ENCODE results near the gene CD79A.

DNA sequence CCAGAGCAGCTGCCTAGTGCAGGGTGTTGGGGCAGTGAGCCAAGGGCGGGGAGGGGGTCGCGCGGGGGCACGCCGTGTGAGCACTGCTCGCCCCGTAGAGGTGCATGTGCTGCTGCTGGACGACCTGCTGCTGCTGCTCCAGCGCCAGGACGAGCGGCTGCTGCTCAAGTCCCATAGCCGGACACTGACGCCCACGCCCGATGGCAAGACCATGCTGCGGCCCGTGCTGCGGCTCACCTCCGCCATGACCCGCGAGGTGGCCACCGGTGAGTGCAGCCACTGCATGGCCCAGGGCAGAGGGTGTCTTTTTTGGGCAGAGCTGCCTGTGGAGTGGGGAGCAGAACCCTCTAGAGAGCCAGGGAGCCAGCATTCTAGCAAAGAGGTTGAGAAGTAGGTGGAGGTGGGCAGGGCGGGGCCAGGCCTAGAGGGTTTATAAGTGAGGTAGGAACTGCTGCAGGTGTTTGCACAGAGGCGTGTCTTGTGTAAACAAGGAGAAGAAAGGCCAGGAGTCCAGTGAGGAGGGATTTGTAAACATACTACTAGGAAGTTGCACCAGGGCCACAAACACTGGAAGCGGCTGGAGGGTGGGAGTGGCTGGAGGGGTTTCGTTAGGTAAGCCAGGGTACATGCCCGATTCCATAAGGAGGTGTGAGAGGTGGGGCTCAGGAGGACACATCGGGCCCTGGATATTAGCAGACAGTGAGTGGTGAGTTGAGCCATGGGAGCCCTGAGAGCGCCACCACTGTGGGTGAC lies 27.2 kb downstream of the CD79A start:
- no peak for TF ChIP-seq EGR1 (IDR thresholded peaks at IDR 0.05; ENCODE audit: low read depth)
- TF ChIP-seq CTCF (IDR thresholded peaks at IDR 0.05 in 2 of 3, conservative IDR thresholded peaks at IDR 0.05 in 1 of 3; ENCODE audit: borderline replicate concordance in 1 of 3, insufficient read depth in 1 of 3, low read depth in 2 of 3, low read length in 2 of 3), result no peak
- TF ChIP-seq MAX (IDR thresholded peaks at IDR 0.05), result no peak
- TF ChIP-seq FOSL1 (IDR thresholded peaks at IDR 0.05; ENCODE audit: low read depth), result no peak
- no peak for TF ChIP-seq ZNF274 (IDR thresholded peaks at IDR 0.05; ENCODE audit: low read depth, low read length)
- no peak for TF ChIP-seq POLR2A (IDR thresholded peaks at IDR 0.05; ENCODE audit: borderline replicate concordance, extremely low read depth, insufficient read depth, insufficient read length)
- TF ChIP-seq, protein P1, sequence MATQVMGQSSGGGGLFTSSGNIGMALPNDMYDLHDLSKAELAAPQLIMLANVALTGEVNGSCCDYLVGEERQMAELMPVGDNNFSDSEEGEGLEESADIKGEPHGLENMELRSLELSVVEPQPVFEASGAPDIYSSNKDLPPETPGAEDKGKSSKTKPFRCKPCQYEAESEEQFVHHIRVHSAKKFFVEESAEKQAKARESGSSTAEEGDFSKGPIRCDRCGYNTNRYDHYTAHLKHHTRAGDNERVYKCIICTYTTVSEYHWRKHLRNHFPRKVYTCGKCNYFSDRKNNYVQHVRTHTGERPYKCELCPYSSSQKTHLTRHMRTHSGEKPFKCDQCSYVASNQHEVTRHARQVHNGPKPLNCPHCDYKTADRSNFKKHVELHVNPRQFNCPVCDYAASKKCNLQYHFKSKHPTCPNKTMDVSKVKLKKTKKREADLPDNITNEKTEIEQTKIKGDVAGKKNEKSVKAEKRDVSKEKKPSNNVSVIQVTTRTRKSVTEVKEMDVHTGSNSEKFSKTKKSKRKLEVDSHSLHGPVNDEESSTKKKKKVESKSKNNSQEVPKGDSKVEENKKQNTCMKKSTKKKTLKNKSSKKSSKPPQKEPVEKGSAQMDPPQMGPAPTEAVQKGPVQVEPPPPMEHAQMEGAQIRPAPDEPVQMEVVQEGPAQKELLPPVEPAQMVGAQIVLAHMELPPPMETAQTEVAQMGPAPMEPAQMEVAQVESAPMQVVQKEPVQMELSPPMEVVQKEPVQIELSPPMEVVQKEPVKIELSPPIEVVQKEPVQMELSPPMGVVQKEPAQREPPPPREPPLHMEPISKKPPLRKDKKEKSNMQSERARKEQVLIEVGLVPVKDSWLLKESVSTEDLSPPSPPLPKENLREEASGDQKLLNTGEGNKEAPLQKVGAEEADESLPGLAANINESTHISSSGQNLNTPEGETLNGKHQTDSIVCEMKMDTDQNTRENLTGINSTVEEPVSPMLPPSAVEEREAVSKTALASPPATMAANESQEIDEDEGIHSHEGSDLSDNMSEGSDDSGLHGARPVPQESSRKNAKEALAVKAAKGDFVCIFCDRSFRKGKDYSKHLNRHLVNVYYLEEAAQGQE (IDR thresholded peaks at IDR 0.05; ENCODE audit: low read depth), result no peak
- TF ChIP-seq POLR2AphosphoS5 (IDR thresholded peaks at IDR 0.05; ENCODE audit: low read depth, low read length), result no peak
- TF ChIP-seq, protein P2, sequence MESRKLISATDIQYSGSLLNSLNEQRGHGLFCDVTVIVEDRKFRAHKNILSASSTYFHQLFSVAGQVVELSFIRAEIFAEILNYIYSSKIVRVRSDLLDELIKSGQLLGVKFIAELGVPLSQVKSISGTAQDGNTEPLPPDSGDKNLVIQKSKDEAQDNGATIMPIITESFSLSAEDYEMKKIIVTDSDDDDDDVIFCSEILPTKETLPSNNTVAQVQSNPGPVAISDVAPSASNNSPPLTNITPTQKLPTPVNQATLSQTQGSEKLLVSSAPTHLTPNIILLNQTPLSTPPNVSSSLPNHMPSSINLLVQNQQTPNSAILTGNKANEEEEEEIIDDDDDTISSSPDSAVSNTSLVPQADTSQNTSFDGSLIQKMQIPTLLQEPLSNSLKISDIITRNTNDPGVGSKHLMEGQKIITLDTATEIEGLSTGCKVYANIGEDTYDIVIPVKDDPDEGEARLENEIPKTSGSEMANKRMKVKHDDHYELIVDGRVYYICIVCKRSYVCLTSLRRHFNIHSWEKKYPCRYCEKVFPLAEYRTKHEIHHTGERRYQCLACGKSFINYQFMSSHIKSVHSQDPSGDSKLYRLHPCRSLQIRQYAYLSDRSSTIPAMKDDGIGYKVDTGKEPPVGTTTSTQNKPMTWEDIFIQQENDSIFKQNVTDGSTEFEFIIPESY (IDR thresholded peaks at IDR 0.05; ENCODE audit: extremely low read depth, insufficient replicate concordance, low read length), result no peak
- no peak for TF ChIP-seq EZH2 (IDR thresholded peaks at IDR 0.05)
- TF ChIP-seq JUND (IDR thresholded peaks at IDR 0.05), result no peak
- no peak for TF ChIP-seq EZH2phosphoT487 (IDR thresholded peaks at IDR 0.05; ENCODE audit: borderline replicate concordance)

Data from HCT116 (cell line).